Hematopoietic multipotent progenitor cell treated with erythropoietin and hydrocortisone succinate and interleukin-3 and kit ligand, for 8 days (in vitro differentiated cells): ENCODE results near the gene PKD2L1.
"Not testable (repeated sequence)": the region's sequence is repeated elsewhere in the genome, so short reads cannot be mapped to it uniquely, and the experiment has no call there.

Experiments
- DNase-seq: peaks from one replicate; pipeline ENCODE4 v3.0.0-alpha.2; 2015

PKD2L1 gene

DNA sequence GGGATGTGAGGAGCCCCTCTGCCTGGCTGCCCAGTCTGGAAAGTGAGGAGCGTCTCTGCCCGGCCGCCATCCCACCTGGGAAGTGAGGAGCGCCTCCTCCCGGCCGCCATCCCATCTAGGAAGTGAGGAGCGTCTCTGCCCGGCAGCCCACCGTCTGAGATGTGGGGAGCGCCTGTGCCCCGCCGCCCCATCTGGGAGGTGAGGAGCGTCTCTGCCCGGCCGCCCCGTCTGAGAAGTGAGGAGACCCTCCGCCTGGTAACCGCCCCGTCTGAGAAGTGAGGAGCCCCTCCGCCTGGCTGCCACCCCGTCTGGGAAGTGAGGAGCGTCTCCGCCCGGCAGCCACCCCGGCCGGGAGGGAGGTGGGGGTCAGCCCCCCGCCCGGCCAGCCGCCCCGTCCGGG lies 53.1 kb downstream of the PKD2L1 start:
- not testable (repeated sequence) for DNase-seq

- peak; percentile 87 for DNase-seq
Measured at GRCh38 chr10:100267239-100268104, 62.6 kb downstream of the PKD2L1 start, which contains the start of gene CWF19L1. Gene CWF19L1, minus strand, starts transcription at chr10:100267638. Its CDS starts 45 bp downstream, at chr10:100267593.

DNA sequence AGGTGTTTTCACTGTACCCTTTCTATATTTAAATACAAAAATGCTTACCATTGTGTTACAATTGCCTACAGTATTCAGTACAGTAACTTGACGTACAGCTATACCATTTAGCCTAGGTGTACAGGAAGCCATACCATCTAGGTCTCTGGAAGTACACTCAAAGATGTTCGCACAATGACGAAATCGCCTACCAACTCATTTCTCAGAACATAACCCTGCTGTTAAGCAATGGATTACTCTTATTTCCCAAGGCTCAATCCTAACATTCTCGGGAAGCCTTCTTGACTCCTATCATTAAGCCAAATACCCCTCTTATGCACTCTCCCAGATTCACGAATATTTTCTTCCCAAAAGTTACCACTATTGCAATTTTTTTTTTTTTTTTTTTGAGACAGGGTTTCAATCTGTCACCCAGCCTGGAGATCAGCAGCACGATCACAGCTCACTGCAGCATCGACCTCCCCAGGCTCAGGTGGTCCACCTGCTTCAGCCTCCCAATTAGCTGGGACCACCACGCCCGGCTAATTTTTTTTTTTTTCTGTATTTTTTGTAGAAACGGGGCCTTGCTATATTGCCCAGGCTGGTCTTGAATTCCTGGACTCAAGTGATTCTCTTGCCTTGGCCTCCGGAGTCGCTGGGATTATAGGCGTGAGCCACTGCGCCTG lies 64.1 kb downstream of the PKD2L1 start:
- no peak for DNase-seq

DNA sequence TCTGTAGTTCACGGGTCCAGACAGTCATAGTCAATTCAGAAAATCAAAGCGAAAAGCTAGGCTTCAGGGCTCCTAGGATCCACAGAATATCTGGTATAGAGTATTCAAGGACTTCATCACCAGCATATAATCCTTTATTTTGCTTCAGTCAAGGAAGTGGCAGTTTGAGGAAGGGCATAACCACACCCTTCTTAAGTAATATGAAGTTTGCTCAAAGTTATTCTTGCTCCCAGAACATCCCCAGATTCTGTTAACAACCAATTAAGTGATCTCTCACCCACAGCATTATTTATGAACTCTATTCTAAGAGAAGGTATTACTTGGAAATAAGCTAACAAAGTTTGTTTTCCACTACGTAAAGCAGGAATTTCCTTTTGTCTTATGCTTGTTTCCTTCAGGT lies 75.8 kb downstream of the PKD2L1 start:
- DNase-seq, result no peak

- DNase-seq, result no peak
Measured at GRCh38 chr10:100253041-100253440, 77.0 kb downstream of the PKD2L1 start.

DNA sequence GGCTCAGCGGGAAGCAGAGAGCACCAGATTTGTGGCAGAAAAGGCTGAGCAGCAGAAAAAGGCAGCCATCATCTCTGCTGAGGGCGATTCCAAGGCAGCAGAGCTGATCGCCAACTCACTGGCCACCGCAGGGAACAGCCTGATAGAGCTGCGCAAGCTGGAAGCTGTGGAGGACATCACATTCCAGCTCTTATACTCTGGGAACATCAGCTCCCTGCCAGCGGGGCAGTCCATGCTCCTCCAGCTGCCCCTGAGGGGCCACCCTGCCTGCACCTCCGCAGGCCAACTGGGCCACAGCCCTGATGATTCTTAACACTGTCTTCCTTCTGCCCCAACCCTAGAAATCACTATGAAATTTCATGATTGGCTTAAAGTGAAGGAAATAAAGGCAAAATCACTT lies 81.2 kb downstream of the PKD2L1 start:
- no peak for DNase-seq

- no peak for DNase-seq
Measured at GRCh38 chr10:100245484-100246220, 84.4 kb downstream of the PKD2L1 start.

GRCh38 chr10:100239851-100240250 lies 90.2 kb downstream of the PKD2L1 start:
- DNase-seq, result no peak

DNA sequence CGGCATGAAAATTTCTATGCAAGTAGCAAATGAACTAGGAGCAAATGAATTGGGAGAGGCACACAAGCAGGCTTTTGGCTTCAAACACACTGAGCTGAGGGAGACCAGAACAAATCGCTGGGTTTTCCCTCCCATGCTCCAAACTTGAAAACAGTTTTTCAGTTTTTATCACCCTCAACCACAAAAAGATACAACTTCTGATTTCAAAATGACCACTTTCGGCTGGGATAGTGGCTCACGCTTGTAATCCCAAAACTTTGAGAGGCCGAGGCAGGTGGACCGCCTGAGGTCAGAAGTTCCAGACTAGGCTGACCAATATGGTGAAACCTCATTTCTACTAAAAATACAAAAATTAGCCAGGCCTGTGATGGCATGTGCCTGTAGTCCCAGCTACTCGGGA lies 91.6 kb downstream of the PKD2L1 start:
- DNase-seq, result no peak
